Loucy (cell line): ENCODE measurements around the gene TMTC3.

ENCODE experiments used
- CTCF ChIP-seq: fragments of 200-600 bp; sonication (generic); conservative IDR thresholded peaks from 2 replicates; pipeline ENCODE4 v1.5.1; 2014; ENCODE audit warnings: mild to moderate bottlenecking, antibody characterized with exemption, low read length
- EZH2phosphoT487 ChIP-seq: fragments of 200-600 bp; IDR thresholded peaks from 2 replicates; pipeline ENCODE4 v1.6.1; 2018; ENCODE audit warnings: antibody characterized with exemption, mild to moderate bottlenecking, moderate library complexity, borderline replicate concordance

GRCh38 chr12:88206601-88207000, 64.5 kb downstream of the TMTC3 start:
- TF ChIP-seq CTCF (no peak), EZH2phosphoT487 (no peak)
